A673 (cell line): ENCODE data around the gene RFT1.

Experiments
- CTCF ChIP-seq: fragments of 300-800, 200-600 bp; sonication (generic); conservative IDR thresholded peaks from 2 replicates; pipeline ENCODE4 v1.5.1; 2017; ENCODE audit warnings: low read depth, mild to moderate bottlenecking, antibody characterized with exemption, low read length, moderate library complexity, mixed read lengths
- EZH2 ChIP-seq: fragments of 200-600 bp; sonication (generic); IDR thresholded peaks from 2 replicates; pipeline ENCODE4 v1.6.1; 2017; ENCODE audit warnings: borderline replicate concordance, low read depth, mild to moderate bottlenecking, mixed read lengths, antibody characterized with exemption, low read length; ENCODE audit not compliant: poor library complexity, severe bottlenecking

- no peak for TF ChIP-seq CTCF
- TF ChIP-seq EZH2 = no peak
Observed at GRCh38 chr3:53145713-53146080, 15.5 kb upstream of the RFT1 start.
